Hematopoietic multipotent progenitor cell treated with erythropoietin and hydrocortisone succinate and interleukin-3 and kit ligand, for 6 days (in vitro differentiated cells): ENCODE results near the gene MORN1.
A peak's percentile ranks its signal among the peaks of the same experiment; 100 is the strongest.

ENCODE experiments used
- DNase-seq: peaks from one replicate; pipeline ENCODE4 v3.0.0-alpha.2; 2015

MORN1 gene

GRCh38 chr1:2418791-2419320, 27.5 kb upstream of the MORN1 start:
- no peak for DNase-seq

DNA sequence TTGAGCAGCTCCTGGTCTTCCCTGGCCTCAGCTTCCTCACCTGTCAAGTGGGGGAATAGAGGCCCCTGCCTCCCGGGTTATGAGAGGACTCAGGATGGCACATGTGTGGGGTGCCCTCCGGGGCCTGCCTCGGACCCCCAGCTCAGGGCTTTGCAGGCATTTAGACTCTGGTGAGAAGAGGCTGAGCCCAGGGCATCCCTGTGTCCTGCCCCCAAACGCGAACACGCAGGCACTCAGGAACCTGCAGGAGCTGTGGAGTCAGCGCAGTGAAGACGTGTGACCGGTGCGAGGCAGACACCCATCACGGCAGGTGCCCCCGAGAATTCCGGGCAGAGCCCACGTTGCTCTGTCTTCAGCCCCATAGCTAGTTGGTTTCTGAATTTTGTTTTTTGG, 26.5 kb upstream of the MORN1 start:
- DNase-seq: no peak

GRCh38 chr1:2417083-2417832, 25.9 kb upstream of the MORN1 start:
- DNase-seq: no peak

DNA sequence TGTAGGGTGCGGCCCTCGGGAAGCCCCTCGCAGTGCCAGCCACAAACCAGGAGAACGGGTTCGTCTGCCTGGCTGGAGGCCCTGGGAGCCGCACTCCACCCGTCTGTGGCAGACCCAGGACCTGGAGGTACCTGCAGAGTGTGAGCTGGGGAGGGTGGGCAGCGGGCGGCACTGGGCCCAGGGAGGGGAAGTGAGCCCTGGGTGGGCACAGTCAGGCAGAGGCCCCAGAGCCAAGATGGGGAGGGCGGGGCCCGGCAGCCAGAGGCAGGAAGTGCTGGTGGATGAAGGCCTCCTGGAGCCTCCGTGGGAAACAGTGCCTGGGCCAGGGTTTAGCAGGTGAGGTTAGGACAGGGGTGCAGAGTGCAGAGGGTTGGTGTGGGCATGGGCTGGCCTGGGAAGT, 25.0 kb upstream of the MORN1 start:
- no peak for DNase-seq

DNA sequence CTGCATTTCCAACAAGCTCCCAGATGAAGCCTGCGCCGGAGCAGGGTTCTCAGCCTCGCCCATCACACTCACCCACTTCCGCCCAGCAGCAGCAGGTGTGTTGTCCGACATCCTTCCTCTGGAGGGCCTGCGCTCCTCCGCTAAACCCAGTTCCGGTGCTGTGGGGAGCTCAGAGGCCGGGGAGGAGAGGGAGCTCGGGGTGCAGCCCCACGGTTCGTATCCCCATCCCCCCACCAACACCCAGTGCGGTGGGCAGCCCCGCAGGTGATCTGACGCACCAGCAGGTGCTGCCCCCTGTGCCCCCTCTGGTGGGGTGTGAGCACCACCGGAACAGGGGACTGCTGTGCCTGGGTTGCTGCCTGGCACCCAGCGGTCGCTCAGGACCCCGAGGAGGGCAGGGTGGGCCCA, 24.5 kb upstream of the MORN1 start:
- DNase-seq: no peak

GRCh38 chr1:2415337-2415736, 24.0 kb upstream of the MORN1 start:
- no peak for DNase-seq

DNA sequence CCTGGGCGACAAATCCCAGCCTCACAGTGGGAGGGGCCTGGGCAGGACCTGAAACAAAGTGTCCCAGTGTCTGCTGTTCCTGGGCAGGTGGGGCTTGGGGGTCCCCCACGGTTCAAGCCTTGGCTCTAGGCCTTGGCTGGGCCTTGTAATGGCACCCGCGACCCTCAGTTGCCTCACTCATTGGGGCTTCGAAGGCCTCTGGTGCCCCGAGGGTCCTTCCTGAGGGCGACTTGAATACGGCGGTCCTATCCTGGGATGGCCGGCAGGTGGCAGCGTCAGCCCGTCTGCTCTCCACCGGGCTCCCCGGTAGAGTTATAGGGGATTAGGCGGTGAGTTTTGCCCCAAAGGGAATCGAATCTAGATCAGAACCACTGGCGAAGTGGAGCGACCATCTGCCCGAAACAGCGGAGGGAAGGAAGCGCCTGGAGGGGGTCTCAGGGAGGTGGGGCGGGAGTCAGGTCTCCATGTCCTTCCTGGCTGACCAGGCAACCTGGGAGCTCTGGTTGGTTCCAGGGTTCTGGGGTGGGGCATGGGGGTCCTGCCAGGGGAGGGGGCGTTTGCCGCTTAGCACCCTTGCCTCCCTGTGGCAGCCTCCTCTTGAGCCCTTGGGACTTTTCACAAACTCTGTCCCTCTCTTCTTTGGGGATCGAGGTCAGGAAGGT, 23.1 kb upstream of the MORN1 start:
- DNase-seq: peak; percentile 87

- DNase-seq: peak; percentile 48
Measured at GRCh38 chr1:2413495-2414296, 22.3 kb upstream of the MORN1 start.

DNA sequence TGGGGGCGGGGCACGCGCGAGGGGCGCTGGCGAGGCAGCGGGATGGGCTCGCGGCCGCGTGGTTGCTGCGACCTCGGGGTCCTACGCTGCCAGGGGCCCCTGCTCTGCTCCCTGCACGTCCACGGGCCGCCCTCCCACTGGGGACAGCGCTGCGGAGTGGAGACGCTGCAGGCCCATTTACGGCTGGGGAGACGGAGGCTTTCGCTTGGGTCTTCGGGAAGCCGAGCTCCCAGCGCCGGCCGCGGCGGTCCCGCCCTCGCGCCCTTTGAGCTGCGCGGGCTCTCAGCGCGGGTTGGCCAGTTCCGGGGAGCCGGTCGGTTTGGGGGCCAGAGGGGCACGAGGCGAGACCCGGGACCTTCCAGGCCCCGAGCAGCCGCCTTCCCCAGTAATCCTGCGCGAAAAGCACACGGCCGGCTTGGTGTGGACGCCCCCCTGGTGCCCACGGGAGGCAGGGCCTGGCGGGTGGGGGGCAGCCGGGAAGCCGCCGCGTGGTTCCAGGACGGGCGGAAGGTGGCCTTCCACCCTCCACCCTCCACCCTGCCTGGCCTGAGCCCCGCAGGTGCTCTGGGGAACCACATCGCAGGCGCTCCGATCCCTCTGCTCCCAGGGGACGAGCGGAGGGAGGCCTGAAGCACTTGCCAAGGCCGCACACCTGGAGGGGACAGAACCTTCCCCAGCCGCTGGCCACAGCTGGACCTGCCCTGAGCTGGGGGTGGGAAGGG, 21.6 kb upstream of the MORN1 start:
- DNase-seq: peak; percentile 77

DNA sequence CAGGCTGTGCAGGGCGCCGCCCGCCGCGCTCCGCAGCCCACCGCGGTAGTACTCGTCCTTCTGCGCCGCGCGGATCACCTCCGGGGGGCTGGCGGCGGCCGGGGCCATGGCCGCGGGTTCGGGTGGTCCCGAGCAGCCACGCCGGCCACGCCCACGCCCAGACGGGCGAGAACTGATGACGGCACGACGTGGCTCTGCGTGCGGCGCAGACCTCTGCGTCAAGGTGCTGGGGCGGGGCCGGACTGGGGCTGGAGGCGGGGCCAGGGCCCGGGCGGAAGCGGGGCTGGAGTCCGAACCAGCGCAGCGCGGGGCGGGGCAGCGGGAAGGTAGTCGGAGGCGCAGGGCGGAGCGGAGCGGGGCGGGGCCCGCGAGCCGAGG, 21.0 kb upstream of the MORN1 start, which contains the start of gene PEX10:
PEX10 (minus strand) TSS at position 170 of the 378 bp plus-strand sequence; CDS start at position 108, 62 bp downstream.
- DNase-seq: peak; percentile 98

GRCh38 chr1:2411801-2412394, 20.5 kb upstream of the MORN1 start:
- DNase-seq: peak; percentile 66

DNA sequence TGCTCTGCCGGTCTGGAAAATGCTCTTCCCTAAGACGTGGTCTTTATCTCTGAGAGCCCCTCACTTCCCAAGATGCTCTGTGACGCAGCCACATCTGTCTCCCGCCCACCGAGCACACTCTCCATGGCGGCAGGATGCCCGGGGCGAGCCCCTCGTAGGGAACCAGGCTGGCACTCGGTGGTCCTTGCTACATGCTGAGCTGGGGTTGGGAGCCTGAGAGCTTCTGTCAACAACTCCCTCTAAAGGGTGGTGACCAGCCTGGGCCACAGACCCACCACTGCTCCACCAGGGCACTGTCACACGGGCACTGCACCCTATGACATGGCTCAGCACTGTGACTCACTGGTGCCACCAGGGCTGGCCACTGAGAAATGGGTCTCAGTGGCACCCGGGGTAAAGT, 18.4 kb upstream of the MORN1 start:
- DNase-seq: no peak

GRCh38 chr1:2408859-2409276, 17.5 kb upstream of the MORN1 start:
- DNase-seq: no peak

- no peak for DNase-seq
Measured at GRCh38 chr1:2408456-2408855, 17.1 kb upstream of the MORN1 start.

DNA sequence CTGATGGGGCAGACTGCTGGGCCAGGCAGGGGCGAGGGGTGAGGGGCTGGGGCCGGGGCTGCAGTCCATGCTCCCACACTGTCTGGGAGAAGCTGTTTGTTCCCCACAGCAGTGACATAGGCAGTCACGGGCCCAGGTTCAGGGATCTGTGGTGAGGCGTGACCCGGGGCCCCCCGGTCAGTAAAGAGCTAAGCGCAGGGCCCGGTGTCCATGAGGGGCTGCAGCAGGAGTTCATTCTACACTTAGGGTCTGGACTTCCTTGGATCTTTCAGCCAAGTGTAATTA, 16.6 kb upstream of the MORN1 start:
- no peak for DNase-seq

DNA sequence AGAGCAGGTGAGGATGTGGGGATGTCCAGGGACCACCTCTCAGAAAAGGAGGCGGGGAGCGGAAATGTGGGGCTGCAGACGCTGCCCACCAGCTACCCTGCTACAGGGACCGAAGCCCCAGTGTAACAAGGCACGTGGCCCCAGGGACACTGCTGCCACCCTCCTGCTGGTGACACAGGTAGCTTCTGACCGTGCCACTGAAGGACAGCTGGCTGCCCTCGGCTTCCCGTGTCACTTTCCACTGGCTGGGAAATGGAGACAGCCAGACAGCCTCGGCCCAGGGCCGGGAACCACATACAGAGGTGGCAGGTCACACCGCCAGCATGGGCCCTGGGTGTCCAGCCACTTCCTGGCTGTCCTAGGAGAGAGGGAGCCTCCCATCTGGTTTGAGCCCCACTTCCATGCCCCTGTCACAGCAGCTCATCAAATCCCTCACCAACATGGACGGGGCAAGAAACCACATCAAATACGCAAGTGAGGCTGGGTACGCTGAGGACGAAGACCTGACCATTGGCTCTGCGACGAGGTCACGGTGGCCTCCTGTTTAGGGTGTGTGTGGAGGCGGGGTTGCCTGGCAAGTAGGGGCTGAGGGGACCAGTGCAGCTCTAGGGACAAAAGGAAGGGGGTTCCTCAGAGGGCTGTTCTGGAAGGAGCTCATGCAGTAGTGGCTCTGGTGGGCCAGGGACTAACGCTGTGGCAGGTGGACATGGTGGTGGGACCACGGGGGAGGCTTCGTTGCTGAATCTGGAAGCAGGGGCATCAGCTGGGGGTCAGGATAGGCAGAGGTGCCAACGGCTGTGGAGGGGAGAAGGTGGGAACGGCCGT, 16.0 kb upstream of the MORN1 start:
- no peak for DNase-seq

GRCh38 chr1:2406451-2407041, 15.2 kb upstream of the MORN1 start:
- no peak for DNase-seq

DNA sequence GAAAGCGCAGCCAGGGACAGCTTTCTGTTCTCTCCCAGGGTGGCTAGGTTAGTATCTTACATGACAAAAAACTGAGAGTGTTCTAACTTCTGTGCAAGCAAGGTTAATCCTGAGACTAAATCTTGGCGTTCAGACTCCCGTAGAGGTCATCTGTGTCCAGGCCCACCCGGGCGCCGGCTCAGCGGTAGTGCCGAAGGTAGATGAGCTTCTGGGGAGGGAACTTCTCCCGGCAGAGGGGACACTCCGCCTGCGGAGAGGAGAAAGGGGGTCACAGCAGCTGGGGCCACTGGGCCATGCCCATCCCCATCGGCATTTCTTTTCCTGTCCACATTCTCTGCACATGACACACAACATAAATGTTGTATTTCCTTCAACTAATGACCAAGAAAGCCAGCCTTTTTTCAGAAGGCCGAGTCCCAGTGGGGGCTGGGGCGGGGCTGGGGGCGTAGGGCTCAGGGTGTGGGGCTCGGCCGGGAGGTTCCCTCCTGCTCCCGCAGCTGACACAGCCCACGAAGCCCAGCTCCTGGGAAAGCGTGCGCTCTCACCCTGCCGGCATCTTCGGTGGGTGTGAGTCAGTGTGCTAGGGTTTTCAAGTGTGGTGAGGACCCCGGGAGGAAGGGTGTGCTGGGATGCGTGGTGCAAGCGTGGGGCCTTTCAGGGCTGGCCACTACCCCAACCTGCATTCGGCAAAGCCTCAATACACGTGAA, 14.4 kb upstream of the MORN1 start:
- DNase-seq: no peak

- DNase-seq: no peak
Measured at GRCh38 chr1:2404890-2405511, 13.6 kb upstream of the MORN1 start.
